Endothelial cell of umbilical vein (primary cell): Measurements from ENCODE around the gene SCAF11.

Experiments
- GATA2 ChIP-seq: IDR thresholded peaks from 2 replicates; pipeline ENCODE4 v1.7.0; 2011; ENCODE audit warnings: low read depth, mild to moderate bottlenecking, moderate library complexity, mixed read lengths, low read length; ENCODE audit not compliant: insufficient read length, insufficient read depth
- MYC ChIP-seq: IDR thresholded peaks from one replicate; pipeline ENCODE4 v1.6.1; 2011; ENCODE audit warnings: mild to moderate bottlenecking, low read depth, low read length
- POLR2A ChIP-seq: IDR thresholded peaks from 2 replicates; pipeline ENCODE4 v1.6.1; 2012; ENCODE audit warnings: low read depth, mild to moderate bottlenecking, control low read depth, low read length
- POLR2AphosphoS5 ChIP-seq: IDR thresholded peaks from 2 replicates; pipeline ENCODE4 v1.6.1; 2012; ENCODE audit warnings: low read depth, mild to moderate bottlenecking, control low read depth, low read length, moderate library complexity; ENCODE audit not compliant: insufficient read depth
- TF ChIP-seq, protein P1 (sequence below), 2 donors: IDR thresholded peaks; 1 replicate in 1 of 2; 2 replicates in 1 of 2; pipeline ENCODE4 v1.5.1; 2011; ENCODE audit warnings: low read length in 2 of 2, mild to moderate bottlenecking in 2 of 2, moderate library complexity in 2 of 2, control low read depth in 1 of 2, inconsistent platforms in 1 of 2, low read depth in 1 of 2; ENCODE audit not compliant: insufficient read depth in 1 of 2; ENCODE audit errors: extremely low read depth in 1 of 2
- TF ChIP-seq, protein P2 (sequence below): IDR thresholded peaks from 2 replicates; pipeline ENCODE4 v1.6.1; 2011; ENCODE audit not compliant: insufficient read depth, insufficient read length

GRCh38 chr12:45886685-45887084 lies 103.7 kb downstream of the SCAF11 start:
- TF ChIP-seq, protein P1, sequence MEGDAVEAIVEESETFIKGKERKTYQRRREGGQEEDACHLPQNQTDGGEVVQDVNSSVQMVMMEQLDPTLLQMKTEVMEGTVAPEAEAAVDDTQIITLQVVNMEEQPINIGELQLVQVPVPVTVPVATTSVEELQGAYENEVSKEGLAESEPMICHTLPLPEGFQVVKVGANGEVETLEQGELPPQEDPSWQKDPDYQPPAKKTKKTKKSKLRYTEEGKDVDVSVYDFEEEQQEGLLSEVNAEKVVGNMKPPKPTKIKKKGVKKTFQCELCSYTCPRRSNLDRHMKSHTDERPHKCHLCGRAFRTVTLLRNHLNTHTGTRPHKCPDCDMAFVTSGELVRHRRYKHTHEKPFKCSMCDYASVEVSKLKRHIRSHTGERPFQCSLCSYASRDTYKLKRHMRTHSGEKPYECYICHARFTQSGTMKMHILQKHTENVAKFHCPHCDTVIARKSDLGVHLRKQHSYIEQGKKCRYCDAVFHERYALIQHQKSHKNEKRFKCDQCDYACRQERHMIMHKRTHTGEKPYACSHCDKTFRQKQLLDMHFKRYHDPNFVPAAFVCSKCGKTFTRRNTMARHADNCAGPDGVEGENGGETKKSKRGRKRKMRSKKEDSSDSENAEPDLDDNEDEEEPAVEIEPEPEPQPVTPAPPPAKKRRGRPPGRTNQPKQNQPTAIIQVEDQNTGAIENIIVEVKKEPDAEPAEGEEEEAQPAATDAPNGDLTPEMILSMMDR (IDR thresholded peaks at IDR 0.05; ENCODE audit: extremely low read depth in 1 of 2, insufficient read depth in 1 of 2, low read depth in 1 of 2, low read length in 2 of 2), result no peak
- TF ChIP-seq MYC (no peak), POLR2A (no peak), POLR2AphosphoS5 (no peak), GATA2 (no peak)
- TF ChIP-seq, protein P2, sequence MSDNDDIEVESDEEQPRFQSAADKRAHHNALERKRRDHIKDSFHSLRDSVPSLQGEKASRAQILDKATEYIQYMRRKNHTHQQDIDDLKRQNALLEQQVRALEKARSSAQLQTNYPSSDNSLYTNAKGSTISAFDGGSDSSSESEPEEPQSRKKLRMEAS, result no peak
